NCI-H146 treated with DMSO at 0.1 percent for 48 hours (cell line): ENCODE measurements around the gene VPS26C.

Experiments used
- DNase-seq: peaks from one replicate; lab custom pipeline; 2025; ENCODE audit not compliant: unreplicated experiment; lab: John Stamatoyannopoulos, UW

VPS26C gene

DNA sequence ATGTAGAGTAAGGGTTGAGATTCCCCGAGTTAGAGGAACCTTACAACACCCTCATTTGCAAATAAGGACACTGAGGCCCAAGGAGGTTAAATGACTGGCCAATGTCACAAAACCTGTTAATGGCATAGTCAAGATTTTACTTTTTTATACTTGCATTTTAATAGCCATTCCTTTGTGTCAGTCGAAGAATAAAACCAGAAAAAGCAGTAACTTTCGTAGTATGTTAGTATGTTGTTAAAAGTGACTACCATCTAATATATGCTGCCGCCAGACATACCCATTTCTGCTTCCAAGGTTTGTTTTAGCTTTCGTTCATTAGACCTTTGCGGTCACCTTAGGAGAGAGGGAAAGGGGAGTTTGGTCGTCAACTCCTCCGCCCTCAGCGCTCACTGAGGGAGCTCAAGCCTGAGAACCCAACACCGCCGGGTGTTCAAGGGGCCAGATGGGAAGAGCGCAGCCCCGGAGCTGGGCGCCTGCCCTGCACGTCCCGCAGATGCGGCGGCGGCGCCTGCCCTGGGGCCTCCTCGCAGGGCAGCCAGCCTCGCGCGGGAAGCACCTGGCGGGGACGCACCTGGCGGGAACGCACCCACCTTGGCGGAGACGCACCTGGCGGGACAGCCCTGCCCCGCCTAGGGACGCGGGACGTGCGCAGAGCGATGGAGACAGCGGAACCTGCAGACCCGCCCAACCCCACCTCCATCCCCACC is 466 bp downstream of the VPS26C start:
- DNase-seq = peak; percentile 83

- DNase-seq = no peak
These were observed 2.3 kb downstream of the VPS26C start for GRCh38 chr21:37264808-37265207.

GRCh38 chr21:37263827-37264600 is 3.1 kb downstream of the VPS26C start:
- no peak for DNase-seq

DNA sequence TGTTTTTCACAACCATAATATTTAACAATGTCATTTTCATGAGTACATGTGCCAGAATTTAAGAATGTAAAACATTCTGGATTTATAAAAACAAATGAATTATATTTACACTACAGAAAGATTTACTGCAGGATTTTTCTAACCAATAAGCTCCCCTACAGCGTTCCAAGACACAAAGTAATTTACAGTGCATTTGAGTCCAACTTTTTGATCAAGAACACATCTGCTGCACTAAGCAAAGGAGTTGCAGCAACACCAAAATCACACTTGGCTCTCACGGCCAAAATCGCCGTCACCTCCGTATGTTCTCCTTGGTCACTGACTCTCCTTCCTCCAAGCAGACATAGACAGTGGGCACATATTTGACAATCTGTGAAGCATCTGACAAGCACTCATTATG is 7.7 kb downstream of the VPS26C start:
- DNase-seq = no peak

DNA sequence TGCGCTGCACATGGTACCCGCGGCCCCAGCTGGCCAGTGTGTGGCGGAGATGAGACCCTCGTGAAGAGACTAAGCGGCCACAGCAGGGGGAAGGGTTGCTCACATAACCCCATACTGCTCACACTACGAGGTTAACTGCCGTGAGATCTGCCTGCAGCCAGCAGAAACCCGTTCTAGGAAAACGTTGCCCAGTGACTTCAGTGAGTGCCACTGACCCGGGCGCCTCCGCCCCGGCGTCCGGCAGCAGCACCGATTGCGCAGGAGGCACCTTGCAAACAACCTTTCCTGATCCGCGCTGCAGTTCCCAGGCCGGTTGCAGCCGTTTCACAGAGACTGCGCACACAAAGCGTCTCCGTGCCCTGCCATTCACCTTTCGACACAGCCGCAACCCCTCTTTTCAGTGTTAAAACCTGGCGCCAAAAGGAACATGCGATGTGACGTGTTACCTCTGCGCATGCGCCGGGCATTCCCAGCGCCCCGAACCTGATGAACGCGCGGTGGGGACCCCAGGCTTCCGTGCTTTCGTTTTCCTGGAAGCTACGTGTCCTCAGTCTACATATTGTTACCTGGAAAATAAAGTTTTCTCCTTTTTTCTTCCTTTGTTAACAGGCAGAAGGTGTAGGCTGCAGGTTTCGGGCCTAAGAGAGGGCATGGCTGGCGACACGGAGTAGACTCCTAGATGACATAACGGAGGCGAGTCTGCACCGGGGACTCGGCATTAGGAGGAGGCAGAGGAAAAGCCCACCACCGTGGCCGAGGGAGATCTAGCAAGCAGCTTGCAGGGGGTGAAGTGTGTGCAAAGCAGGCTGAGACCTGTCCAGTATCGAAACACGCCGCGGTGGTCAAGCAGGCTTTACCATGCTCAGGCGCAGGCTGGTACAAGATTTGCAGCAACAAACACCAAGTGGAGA is 8.9 kb downstream of the VPS26C start:
- DNase-seq = peak; percentile 61

- DNase-seq = peak; percentile 31
These were observed 9.6 kb downstream of the VPS26C start for GRCh38 chr21:37257511-37257966.

DNA sequence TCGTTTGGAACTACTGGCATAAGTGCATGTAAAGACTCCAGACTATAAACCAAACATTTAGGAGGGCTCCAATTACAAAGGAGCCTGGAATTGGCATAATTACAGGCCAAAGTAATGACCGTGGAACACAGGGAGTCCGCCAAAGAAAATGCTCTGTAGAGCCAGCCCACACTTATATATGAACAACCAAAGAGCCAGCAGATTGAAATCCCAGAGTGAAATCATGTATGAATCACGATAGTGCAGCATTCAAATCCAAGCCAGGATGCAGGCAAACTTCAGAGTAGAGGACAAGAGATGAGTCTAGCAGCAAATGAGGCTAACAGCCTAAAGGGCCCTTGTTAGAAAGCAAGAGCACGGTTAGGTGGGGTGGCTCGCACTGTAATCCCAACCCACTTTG is 13.1 kb downstream of the VPS26C start:
- DNase-seq = no peak

DNA sequence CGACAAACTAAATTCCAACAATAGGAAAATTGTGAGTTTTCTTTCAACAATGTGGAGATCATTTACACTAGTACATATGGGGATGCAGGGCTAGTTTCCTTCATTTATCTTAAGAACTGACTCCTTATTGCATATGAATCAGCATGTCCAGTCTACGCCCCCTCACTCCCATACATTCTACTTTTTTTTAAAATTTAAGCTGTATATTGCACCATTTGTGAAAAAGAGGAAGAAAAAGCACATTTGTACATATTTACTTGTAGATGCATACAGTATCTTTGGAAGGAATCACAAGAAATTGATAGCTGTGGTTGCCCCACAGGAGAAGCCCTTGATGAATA is 15.9 kb downstream of the VPS26C start:
- no peak for DNase-seq

DNA sequence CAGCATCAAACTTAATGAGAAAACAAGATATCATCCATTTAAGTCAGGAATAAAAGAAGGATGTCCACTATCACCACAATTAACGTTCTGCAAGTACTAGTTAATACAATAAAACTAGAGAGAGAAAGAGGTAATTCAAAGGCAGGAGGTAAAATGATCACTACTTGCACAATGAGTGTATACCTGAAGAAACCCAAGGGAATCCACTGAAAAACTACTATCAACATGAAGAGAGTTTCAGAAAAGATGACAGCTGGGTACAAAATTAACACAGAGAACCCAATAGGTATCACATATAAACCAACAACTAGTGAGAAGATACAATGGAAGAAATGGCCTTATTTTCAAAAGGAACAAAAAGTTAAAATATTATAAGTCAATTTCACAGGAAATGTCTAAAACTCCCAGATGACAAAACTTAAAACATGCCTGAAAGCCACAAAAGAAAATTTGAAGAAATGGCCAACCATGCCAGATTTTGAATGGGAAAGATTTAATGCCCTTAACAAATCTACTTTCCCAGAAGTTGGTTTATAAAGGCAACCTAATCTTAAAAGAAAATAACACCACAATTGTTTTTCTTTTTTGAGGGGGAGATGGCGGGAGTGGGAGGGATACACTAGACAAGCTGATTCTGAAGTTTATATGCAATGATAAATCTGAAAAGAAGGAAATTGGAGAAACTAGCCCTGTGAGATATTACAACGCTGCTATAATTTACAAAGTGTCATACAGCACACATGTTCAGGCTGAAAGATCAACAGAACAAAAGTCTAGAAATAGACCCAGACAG is 17.8 kb downstream of the VPS26C start:
- no peak for DNase-seq

DNA sequence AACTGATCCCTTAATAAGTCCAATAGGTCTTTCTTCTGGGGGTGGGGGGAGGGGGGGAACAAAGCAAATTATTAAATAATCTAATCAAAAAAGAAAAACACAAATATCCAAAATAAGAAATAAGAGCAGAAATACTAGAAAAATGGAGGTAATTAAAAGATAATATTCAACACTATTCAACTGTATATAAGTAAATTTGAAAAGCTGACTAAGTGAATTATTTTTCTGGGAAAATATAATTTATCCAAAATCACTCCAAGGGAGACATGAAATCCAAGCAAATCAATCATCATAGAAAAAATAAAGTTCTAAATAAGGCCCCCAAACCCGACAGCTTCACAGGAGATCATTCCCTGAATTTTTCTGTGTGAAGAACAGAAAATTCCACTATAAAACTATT is 18.8 kb downstream of the VPS26C start:
- DNase-seq = no peak

DNA sequence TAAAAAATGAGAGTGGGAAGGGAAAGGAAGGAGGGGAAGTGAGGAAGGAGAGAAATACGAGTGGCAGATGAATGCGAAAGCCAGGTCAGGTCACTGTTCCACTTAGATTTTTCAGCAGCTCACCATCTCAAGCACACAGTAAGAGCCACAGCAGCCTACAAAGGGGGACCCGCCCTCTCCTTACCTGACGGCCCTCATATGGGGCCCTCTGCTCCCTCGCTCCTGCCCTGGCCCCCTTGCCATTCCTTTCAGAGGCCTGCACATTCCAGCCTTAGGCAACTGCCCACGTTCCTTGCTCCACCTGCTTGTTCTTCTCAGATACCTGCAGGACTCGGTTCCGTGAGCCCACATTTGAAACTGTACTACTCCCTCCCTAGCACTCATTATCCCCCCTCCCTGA is 22.0 kb downstream of the VPS26C start:
- DNase-seq = no peak

DNA sequence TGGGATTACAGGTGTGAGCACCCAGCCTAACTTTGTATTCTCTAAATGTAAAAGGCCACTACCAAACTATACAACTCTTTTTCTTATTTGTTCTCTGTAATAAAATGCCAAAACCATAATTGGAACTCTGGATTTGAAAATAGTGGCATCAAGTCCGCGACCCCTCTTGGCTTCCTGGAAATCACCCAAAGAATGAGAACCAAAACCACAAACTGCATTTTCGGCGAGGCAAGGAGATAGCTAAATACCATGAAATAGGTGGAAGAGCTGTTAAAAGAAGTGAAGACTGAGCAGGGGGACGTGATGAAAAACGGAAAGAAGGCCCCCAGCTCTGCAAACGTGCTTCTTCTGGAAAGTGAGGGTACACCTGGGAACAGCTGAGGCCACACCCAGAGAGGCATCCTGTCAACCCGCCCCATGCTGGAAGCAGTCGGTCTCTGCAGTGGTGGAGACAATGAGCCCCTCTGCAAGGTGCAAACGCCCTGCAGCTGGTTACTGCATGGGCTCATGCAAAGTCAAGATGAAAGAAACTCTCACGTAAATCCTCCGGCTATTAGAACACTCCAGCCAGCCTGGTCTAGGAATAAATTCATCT is 22.5 kb downstream of the VPS26C start:
- DNase-seq = no peak

DNA sequence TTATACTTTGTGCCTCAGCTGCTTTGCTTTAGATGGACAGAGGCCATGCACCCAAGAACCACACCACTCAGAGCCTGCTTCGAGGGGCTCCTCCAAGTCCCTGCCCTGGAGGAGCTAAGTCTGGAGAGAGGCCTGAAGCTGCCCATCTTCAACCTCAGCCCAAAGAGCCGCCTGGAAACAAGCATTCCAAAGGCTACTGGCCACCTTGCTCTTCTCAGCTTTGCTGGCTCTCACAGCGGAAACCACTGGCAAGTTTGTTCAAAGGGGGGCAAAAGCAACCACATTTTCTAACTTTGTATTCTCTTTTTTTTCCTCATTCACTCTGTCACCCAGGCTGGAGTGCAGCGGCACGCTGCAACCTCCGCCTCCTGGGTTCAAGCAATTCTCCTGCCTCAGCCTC is 23.2 kb downstream of the VPS26C start:
- no peak for DNase-seq

GRCh38 chr21:37241426-37241825 is 25.7 kb downstream of the VPS26C start:
- DNase-seq = no peak

DNA sequence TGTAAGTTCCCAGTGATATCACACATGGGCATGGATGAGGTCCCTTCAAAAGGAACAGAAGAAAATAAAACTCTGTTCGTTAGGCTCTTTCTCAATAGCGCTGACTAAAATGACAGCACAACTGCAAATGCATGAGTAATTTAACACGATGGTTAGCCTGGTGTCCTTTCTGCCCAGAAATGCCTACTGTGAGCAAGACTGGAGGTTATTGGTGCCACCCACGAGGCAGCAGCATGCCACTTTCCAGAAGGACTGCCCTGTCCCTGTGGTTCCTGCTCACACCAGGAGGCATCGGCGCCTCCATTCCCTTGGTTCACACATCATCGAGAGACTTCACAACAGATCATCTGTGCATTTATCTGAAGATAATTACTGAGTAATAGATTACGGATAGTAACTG is 26.2 kb downstream of the VPS26C start:
- no peak for DNase-seq

GRCh38 chr21:37237764-37238163 is 29.4 kb downstream of the VPS26C start:
- DNase-seq = no peak

DNA sequence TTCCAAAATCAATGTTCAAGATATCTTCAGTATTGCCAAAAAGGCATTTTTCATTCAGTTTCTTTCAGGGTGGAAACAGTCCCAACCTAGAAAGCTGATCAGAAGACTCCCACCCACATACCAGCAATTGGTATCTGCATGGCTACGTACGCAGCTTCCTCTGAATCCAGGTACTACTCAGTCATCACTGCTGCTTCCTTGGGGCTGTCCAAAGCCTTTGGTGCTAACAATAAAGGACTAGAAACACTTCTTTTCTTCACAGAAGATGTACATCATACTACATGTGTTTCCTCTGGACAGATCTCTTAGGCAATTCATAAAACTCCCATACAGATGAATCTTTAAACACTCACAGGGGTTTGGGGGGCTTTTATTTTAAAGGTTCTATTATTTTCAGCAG is 29.8 kb downstream of the VPS26C start:
- DNase-seq = no peak

DNA sequence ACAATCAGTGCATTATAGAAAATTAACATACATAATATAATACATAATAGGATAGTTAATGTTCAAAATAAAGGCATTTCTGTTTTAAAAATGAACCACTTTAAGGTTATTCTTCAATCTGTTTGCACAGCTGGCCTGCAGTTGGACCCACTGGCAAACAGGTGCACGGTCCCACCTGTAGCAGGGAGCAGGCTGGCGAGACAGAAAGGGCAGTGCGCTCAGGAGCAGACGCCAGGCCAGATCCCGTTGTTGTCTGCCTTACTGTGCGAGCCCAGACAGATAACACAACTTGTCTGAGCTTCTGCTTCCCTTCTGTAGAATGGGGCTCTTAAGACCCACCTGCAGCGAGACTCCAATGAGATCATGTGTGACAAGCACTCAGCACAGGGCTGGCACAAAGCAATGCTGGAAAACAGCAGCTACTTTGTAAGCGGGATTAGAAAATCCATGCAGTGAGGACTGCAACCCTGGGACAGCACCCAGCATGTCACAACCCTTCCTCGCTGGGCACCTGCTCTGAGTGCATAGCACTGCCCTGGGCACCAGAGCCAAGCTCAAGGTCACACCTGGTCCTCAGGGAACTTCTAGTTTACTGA is 33.5 kb downstream of the VPS26C start:
- peak; percentile 79 for DNase-seq

DNA sequence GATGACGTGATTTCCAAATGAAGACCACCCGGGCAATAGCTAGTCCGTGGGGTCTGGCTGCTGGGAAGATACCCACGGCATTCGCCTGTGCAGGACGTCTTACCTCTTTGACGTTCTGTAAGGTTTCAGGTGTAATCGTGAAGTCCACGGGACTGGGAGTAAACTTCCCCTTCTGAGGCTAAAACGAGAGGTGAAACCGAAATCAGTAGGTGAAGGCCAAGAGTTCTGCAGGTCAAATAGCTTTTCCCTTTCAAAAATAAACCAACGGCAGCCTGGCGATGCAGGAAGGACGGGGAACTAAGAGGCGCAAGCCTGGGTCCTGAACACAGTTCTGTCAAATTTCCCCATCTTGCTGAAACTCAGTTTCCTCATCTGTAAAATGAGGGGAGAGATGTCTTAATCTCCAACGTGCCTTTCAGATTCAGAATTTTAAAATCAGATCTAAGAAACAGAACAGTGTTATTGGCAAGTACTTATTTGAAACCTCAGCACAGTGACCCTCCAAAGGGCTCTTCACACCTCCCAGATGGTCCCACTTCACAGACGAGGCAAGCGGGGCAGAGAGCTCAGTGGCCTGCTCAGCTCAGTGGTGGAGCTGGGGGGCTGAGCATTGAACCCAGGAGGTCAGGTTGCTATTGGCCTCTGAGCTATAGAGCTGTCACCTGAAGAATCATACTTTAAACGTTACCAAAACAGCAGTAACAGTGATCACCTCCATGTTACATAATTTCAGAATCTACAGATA is 34.7 kb downstream of the VPS26C start:
- DNase-seq = no peak
